ENCODE data around the gene CKS1B. TPM values are rescaled to one million over a fixed set of nuclear protein-coding genes. Genes with fewer than 3 reads are reported as not detected.

Gene CKS1B
- total and polyA plus RNA-seq, 9 of the 15 experiments (the other 6 are each of a cell fraction or from before 2014, with no cell fraction given): 215 to 1,103 (median 460) TPM

- TF ChIP-seq EP300 (IDR thresholded peaks at IDR 0.05; ENCODE audit: low read length) (peak; percentile 16; the same call in 1 of the 2 replicates), NCOR1 (IDR thresholded peaks at IDR 0.05) (peak; percentile 48), RBM15 (IDR thresholded peaks at IDR 0.05; ENCODE audit: insufficient read depth, low read length) (no peak), EGR1 (conservative IDR thresholded peaks at IDR 0.05) (peak; percentile 25; the same call in 1 of the 2 replicates), LEF1 (IDR thresholded peaks at IDR 0.05) (0 out of 2 replicates have a peak, but pooled peaks have one; percentile 39), E2F4 (CRISPR knock-in tag; IDR thresholded peaks at IDR 0.05; ENCODE audit: low read depth) (no peak), TFE3 (CRISPR knock-in tag; IDR thresholded peaks at IDR 0.05) (no peak), AFF1 (IDR thresholded peaks at IDR 0.05; ENCODE audit: low read depth in 1 of 2, partially characterized antibody in 2 of 2) (peak in 1 of 2 experiments; percentile 54), ETV1 (tag; conservative IDR thresholded peaks at IDR 0.05; ENCODE audit: low read depth) (peak; percentile 57; the same call in 1 of the 2 replicates), ARID1B (IDR thresholded peaks at IDR 0.05) (0 out of 2 replicates have a peak, but pooled peaks have one; percentile 9), SMAD4 (CRISPR knock-in tag; conservative IDR thresholded peaks at IDR 0.05) (peak; percentile 52; the same call in 1 of the 2 replicates), XRCC3 (IDR thresholded peaks at IDR 0.05) (no peak), MBD2 (IDR thresholded peaks at IDR 0.05; ENCODE audit: borderline replicate concordance, low read depth) (0 out of 2 replicates have a peak, but pooled peaks have one; percentile 19), TAF15 (IDR thresholded peaks at IDR 0.05; ENCODE audit: low read depth, low read length) (no peak), ZNF444 (CRISPR knock-in tag; IDR thresholded peaks at IDR 0.05) (peak; percentile 80), NR1H2 (CRISPR knock-in tag; IDR thresholded peaks at IDR 0.05) (no peak), KDM1A (IDR thresholded peaks at IDR 0.05) (peak in 1 of 2 experiments; percentile 74; a peak in 1 of 4 replicates), ADNP (tag; IDR thresholded peaks at IDR 0.05) (no peak), RNF2 (IDR thresholded peaks at IDR 0.05) (peak; percentile 66; the same call in 1 of the 2 replicates), MYC (IDR thresholded peaks at IDR 0.05; ENCODE audit: low read depth, low read length) (0 out of 2 replicates have a peak, but pooled peaks have one; percentile 3), MYC (CRISPR knock-in tag; IDR thresholded peaks at IDR 0.05; ENCODE audit: borderline replicate concordance, low read depth) (no peak), CBFA2T3 (IDR thresholded peaks at IDR 0.05) (peak; percentile 22; the same call in 1 of the 2 replicates), DPF2 (IDR thresholded peaks at IDR 0.05) (0 out of 2 replicates have a peak, but pooled peaks have one; percentile 26), ZNF431 (CRISPR knock-in tag; IDR thresholded peaks at IDR 0.05) (no peak), ZFX (CRISPR knock-in tag; IDR thresholded peaks at IDR 0.05) (0 out of 2 replicates have a peak, but pooled peaks have one; percentile 4)
These were observed 39.2 kb downstream of the CKS1B start (continued) for GRCh38 chr1:155013632-155014031.
